BJ (cell line): ENCODE results near the gene SYNE1. TPM values are rescaled to one million over a fixed set of nuclear protein-coding genes. Genes with fewer than 3 reads are reported as not detected.

Experiments
- CTCF ChIA-PET: fragments of 350-600 bp; formaldehyde crosslinking; extraction: SDS; loops from one replicate; lab custom pipeline; 2021; ENCODE audit warnings: antibody characterized with exemption, inconsistent platforms; lab: Yijun Ruan, JAX
- POLR2A ChIA-PET: fragments of 300-600 bp; sonication (Branson Sonifier 250); formaldehyde crosslinking; extraction: SDS; loops from one replicate; lab custom pipeline; 2021; ENCODE audit warnings: antibody characterized with exemption; lab: Charles Lee
- DNase-seq: peaks from one replicate; pipeline ENCODE4 v3.0.0-alpha.2; 2011; ENCODE audit warnings: low read depth
- H3K27me3 ChIP-seq: 2 replicates; pipeline ENCODE4 v1.6.0; 2011; ENCODE audit warnings: low read length; ENCODE audit not compliant: control insufficient read depth, insufficient read depth
- H3K36me3 ChIP-seq: 2 replicates; pipeline ENCODE4 v1.5.1; 2011; ENCODE audit warnings: low read length; ENCODE audit not compliant: control insufficient read depth, insufficient read depth
- H3K4me3 ChIP-seq: 2 replicates; pipeline ENCODE4 v1.5.1; 2011; ENCODE audit warnings: low read depth, mild to moderate bottlenecking, control low read depth, low read length
- polyA plus RNA-seq: library from polyadenylated mRNA; depleted of rRNA; stranded (reverse); fragments of >200 nt; gene quantifications from 2 replicates; pipeline ENCODE4 v1.2.3, GENCODE V29; 2011
- TF ChIP-seq, protein P1 (sequence below): IDR thresholded peaks from 2 replicates; pipeline ENCODE4 v1.5.1; 2011; ENCODE audit warnings: low read depth, mild to moderate bottlenecking, control low read depth, inconsistent platforms, low read length, moderate library complexity; ENCODE audit not compliant: insufficient read depth

Gene SYNE1
- polyA plus RNA-seq, 1 experiment: 44.2 TPM

DNA sequence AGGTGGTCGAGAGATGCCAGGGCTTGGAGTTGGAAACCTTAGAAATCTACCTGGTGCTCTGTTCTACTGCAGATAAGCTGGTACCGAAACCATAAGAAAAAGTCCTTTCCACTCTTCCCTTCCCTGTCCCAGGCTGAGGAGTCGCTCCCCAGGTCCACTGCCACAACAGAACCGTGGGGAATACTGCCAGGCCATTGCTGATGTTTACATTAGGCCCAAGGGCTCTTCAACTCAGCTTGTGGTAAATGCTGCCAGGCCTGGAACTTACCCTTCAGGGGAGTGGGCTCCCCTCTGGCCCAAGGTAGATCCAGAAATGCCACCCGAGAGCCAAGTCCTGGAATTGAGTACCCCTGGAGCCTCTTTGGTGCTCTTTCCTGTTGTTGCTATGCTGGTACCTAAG, 441.3 kb downstream of the SYNE1 start:
- H3K36me3 ChIP-seq: peaks cover 15% of the 10 kb centered on the region
- POLR2A ChIA-PET: no interaction called here

DNA sequence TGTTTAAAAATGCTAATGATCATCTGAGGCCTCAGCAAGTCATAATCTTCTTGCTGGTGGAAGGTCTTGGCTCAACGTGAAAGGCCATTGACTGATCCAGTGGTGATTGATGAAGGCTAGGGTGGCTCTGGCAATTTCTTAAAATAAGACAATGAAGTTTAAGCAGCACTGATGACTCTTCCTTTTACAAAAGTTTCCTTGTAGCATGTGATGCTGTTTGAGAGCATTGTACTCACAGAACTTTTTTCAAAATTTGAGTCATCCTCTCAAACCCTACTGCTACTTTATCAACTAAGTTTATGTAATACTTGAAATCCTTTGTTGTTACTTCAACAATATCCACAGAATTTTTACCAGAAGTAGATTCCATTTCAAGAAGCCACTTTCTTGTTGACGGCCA, 447.4 kb downstream of the SYNE1 start:
- ChIA-PET CTCF (no interaction called here), POLR2A (no interaction called here)
- Histone ChIP-seq H3K36me3 (no peaks in the 10 kb centered on the region), H3K27me3 (no peaks in the 10 kb centered on the region), H3K4me3 (no peak overlapping the region)
- no peak for DNase-seq
- TF ChIP-seq, protein P1, sequence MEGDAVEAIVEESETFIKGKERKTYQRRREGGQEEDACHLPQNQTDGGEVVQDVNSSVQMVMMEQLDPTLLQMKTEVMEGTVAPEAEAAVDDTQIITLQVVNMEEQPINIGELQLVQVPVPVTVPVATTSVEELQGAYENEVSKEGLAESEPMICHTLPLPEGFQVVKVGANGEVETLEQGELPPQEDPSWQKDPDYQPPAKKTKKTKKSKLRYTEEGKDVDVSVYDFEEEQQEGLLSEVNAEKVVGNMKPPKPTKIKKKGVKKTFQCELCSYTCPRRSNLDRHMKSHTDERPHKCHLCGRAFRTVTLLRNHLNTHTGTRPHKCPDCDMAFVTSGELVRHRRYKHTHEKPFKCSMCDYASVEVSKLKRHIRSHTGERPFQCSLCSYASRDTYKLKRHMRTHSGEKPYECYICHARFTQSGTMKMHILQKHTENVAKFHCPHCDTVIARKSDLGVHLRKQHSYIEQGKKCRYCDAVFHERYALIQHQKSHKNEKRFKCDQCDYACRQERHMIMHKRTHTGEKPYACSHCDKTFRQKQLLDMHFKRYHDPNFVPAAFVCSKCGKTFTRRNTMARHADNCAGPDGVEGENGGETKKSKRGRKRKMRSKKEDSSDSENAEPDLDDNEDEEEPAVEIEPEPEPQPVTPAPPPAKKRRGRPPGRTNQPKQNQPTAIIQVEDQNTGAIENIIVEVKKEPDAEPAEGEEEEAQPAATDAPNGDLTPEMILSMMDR: no peak

More for the DNA sequence above, 441.3 kb downstream of the SYNE1 start:
- Histone ChIP-seq H3K4me3 (no peak overlapping the region), H3K27me3 (no peaks in the 10 kb centered on the region)
- TF ChIP-seq, protein P1: no peak
- no peak for DNase-seq
- CTCF ChIA-PET: no interaction called here

DNA sequence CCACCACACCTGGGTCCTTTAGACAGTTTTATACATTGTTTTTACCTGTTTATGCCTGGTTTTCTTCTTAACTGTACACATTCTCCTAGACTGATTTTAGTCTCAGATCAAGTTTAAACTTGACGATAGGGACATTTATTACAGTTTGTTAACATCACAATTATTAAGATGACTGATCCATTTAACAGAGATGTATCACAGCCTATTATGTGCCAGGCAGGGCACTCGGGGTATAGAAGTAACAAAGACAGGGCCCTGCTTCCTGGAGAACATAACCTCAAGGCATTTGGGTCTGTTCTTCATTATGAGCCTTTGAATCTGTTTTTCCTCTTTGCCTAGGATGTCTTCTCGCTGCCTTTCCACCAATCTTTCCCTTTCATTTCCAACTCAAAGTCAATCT, 449.2 kb downstream of the SYNE1 start:
- ChIA-PET POLR2A (no interaction called here), CTCF (no interaction called here)
- TF ChIP-seq, protein P1: no peak
- Histone ChIP-seq H3K36me3 (no peaks in the 10 kb centered on the region; the same call in 1 of the 2 replicates), H3K4me3 (no peak overlapping the region), H3K27me3 (no peaks in the 10 kb centered on the region)
- no peak for DNase-seq

DNA sequence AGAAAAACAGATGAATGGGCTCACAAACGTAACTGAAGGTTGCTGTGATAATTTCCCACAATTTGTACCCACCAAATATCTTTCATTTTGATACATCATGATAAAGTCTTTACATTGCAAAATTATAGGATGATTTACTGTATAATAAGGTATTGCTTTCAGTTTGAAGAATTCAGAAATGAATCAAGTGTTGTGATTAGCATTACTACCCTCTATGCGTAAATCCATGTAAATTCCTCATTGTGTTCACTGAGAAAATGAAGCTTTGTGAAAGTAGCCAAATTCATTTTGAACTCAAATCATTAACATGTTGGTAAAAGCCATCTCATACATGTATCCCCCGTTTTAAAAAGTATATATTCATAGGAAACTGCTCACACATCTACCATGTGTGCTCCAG, 450.3 kb downstream of the SYNE1 start:
- POLR2A ChIA-PET: no interaction called here
- CTCF ChIA-PET: no interaction called here
- TF ChIP-seq, protein P1: no peak

DNA sequence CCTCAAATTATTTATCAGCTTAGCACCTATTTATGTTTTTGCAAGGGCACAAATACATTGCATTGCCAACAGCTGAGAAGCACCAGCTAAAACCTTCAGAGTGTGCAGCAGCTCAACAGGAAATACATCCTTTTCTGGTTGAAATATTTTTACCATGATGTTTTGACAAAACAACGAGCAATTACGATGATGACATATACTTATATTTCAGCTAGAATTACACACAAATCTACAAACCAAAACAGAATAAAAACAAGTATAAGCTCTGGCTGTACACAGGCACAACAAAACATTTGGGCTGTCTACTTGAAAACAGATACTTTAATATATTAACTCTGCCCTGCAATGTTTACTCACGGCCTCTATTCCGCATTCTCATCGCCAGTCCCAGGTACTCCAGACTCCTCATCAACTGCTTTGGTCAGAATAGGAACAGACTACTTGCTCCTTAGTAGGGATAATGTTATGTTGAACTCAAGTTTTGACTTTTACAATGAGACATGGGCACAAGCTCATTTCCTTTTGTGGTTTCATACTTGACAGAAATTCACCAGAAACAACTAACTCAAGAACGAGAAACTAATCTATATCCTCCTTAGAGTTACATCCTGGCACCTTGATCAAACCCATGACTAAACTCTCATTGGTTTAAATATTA, 452.1 kb downstream of the SYNE1 start:
- POLR2A ChIA-PET: no interaction called here
- TF ChIP-seq, protein P1: no peak
- DNase-seq: no peak
- no peaks in the 10 kb centered on the region; the same call in 1 of the 2 replicates for H3K36me3 ChIP-seq
- H3K27me3 ChIP-seq: no peaks in the 10 kb centered on the region
- H3K4me3 ChIP-seq: no peak overlapping the region
- CTCF ChIA-PET: interaction anchor here (0.6 to 1.7 kb wide), 4 partner anchors 9 to 84 kb away, joined by 3 to 4 read pairs (median 4); no protein-coding TSS in a partner anchor

More for the DNA sequence above, 450.3 kb downstream of the SYNE1 start:
- Histone ChIP-seq H3K4me3 (no peak overlapping the region), H3K27me3 (no peaks in the 10 kb centered on the region), H3K36me3 (no peaks in the 10 kb centered on the region; the same call in 1 of the 2 replicates)
- DNase-seq: no peak
